ENCODE data around the gene OR6K6. TPM values are rescaled to one million over a fixed set of nuclear protein-coding genes. Genes with fewer than 3 reads are reported as not detected.

Gene OR6K6
- polyA plus RNA-seq (ENCODE audit: insufficient read length), result not detected
- long read RNA-seq, donor 1, result 0 reads
- long read RNA-seq, donor 2, result 0 reads
- long read RNA-seq, donor 3, result 0 reads
- long read RNA-seq, donor 4, result 0 reads
- long read RNA-seq, donor 5, result 0 reads
- long read RNA-seq, donor 6, result 0 reads
- long read RNA-seq, donor 7, result 0 reads
- long read RNA-seq, donor 8, result 0 reads

GRCh38 chr1:158754420-158754819 lies at the start of gene OR6K6:
OR6K6 (plus strand) TSS chr1:158754720; CDS start chr1:158754888, 168 bp downstream.
- no peak for DNase-seq

- no peak for DNase-seq
Observed at GRCh38 chr1:158706096-158706495, 48.4 kb upstream of the OR6K6 start.

- no peak for DNase-seq
Observed at GRCh38 chr1:158711098-158711497, 43.4 kb upstream of the OR6K6 start.

- no peak for DNase-seq
Observed at GRCh38 chr1:158714754-158715153, 39.8 kb upstream of the OR6K6 start.

- no peak for DNase-seq
Observed at GRCh38 chr1:158716335-158716734, 38.2 kb upstream of the OR6K6 start.

- no peak for DNase-seq
Observed at GRCh38 chr1:158717344-158717743, 37.2 kb upstream of the OR6K6 start.

- DNase-seq, result no peak
Observed at GRCh38 chr1:158719664-158720063, 34.9 kb upstream of the OR6K6 start.

- DNase-seq, result no peak
Observed at GRCh38 chr1:158720620-158721019, 33.9 kb upstream of the OR6K6 start, which contains the start of gene OR6K3. OR6K3 (minus strand) TSS chr1:158720720; CDS start chr1:158718115, 2,605 bp downstream.

- DNase-seq, result no peak
Observed at GRCh38 chr1:158724442-158724841, 30.1 kb upstream of the OR6K6 start.

- DNase-seq, result no peak
Observed at GRCh38 chr1:158728510-158729225, 25.9 kb upstream of the OR6K6 start.

GRCh38 chr1:158730453-158730852 lies 24.1 kb upstream of the OR6K6 start:
- DNase-seq, result no peak

GRCh38 chr1:158731707-158732106 lies 22.8 kb upstream of the OR6K6 start:
- no peak for DNase-seq

- no peak for DNase-seq
Observed at GRCh38 chr1:158732524-158732923, 22.0 kb upstream of the OR6K6 start.

- no peak for DNase-seq
Observed at GRCh38 chr1:158735848-158736247, 18.7 kb upstream of the OR6K6 start.

GRCh38 chr1:158752155-158752712 lies 2.3 kb upstream of the OR6K6 start:
- DNase-seq, result no peak

GRCh38 chr1:158771950-158772866 lies 17.7 kb downstream of the OR6K6 start, which contains the start of gene OR6N1:
OR6N1 (minus strand) TSS chr1:158772195; CDS start chr1:158766682, 5,513 bp downstream.
- DNase-seq, result no peak

- DNase-seq, result no peak
Observed at GRCh38 chr1:158781104-158781503, 26.6 kb downstream of the OR6K6 start, which contains the start of gene OR6N2. OR6N2 (minus strand) TSS chr1:158781204; CDS start chr1:158777635, 3,569 bp downstream.

GRCh38 chr1:158793604-158794003 lies 39.1 kb downstream of the OR6K6 start:
- DNase-seq, result no peak

GRCh38 chr1:158794247-158794646 lies 39.7 kb downstream of the OR6K6 start:
- no peak for DNase-seq

- no peak for DNase-seq
Observed at GRCh38 chr1:158798531-158798930, 44.0 kb downstream of the OR6K6 start.

- DNase-seq, result no peak
Observed at GRCh38 chr1:158799689-158800088, 45.2 kb downstream of the OR6K6 start.

- DNase-seq, result no peak
Observed at GRCh38 chr1:158800526-158800925, 46.0 kb downstream of the OR6K6 start.

Data from left kidney (tissue), 8 donors.